Measurements from ENCODE around the gene TOM1. TPM values are rescaled to one million over a fixed set of nuclear protein-coding genes. Genes with fewer than 3 reads are reported as not detected.

TOM1 gene
- total RNA-seq, 1 donor from 2014 or later, result 29.6 TPM

DNA sequence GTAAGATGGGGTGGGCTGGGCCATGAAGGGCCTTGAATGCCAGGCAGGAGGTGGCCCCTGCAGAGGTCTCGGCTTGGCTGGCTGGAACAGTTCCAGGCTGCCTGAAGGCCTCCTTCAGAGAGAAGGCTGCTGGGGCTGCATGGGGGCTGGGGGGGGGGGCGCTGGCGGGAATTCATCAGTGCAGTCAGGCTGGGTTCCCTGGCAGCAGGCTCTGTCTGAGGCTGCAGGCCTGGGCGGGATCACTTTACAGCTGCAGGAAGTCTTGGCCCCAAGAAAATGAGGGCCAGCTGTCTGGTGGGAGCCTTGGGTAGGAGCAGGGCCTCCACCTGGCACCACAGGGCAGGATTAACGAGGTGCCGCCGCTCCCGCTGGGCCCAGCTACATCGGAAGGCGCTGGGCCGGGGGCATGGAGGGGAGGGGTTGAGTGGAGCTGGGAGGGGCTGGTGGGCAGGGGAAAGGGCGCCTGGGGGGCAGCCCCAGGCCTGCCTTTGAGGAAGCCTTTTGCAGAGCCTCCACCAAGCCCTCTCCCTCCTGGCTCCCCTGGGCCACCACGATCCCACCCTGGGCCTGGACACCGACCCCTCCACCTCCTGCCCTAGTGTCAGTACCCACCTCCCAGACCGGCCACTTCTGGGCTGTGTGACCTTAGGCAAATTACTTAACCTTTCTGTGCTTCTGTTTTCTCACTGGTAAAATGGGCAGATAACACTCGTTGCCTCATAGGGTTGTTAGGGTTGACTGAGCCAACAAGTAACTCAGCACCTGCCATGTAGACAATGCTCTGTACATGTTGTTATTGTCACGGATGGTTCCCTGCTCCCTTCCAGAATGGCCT lies 50.2 kb downstream of the TOM1 start:
- H3K27ac Mint-ChIP-seq (ENCODE audit: unreplicated experiment), result peak overlapping the region; percentile 26
- H3K79me2 ChIP-seq (ENCODE audit: insufficient read depth, low read length), result no peaks in the 10 kb centered on the region
- H3K27me3 Mint-ChIP-seq (ENCODE audit: low read depth, unreplicated experiment), result no peaks in the 10 kb centered on the region
- no peak overlapping the region for H3K4me3 Mint-ChIP-seq (ENCODE audit: unreplicated experiment)
- no peaks in the 10 kb centered on the region for H3K27me3 ChIP-seq (ENCODE audit: insufficient read depth, low read length)
- H4K20me1 ChIP-seq (ENCODE audit: insufficient read depth, low read length), result no peaks in the 10 kb centered on the region
- H3K9me3 ChIP-seq (ENCODE audit: insufficient read depth, low read depth, low read length), result no peaks in the 10 kb centered on the region
- DNase-seq (ENCODE audit: low read depth), result peak; percentile 14
- no peaks in the 10 kb centered on the region for H3K36me3 ChIP-seq (ENCODE audit: insufficient read depth, low read length)
- H3K4me3 ChIP-seq (ENCODE audit: insufficient read depth, low read depth, low read length), result no peak overlapping the region
- H3K4me1 ChIP-seq (ENCODE audit: insufficient read depth, low read length), result peaks cover 12% of the 10 kb centered on the region
- H3K36me3 Mint-ChIP-seq (ENCODE audit: low read depth, unreplicated experiment), result peaks cover 2% of the 10 kb centered on the region
- H3K27ac ChIP-seq (ENCODE audit: low read depth, low read length), result no peak overlapping the region
- H2AFZ ChIP-seq (ENCODE audit: low read depth, low read length), result peak overlapping the region; percentile 59
- peak overlapping the region; percentile 89 for H3K9ac ChIP-seq (ENCODE audit: low read length)
- no peaks in the 10 kb centered on the region for H3K9me3 Mint-ChIP-seq (ENCODE audit: unreplicated experiment)
- TF ChIP-seq, protein P1, sequence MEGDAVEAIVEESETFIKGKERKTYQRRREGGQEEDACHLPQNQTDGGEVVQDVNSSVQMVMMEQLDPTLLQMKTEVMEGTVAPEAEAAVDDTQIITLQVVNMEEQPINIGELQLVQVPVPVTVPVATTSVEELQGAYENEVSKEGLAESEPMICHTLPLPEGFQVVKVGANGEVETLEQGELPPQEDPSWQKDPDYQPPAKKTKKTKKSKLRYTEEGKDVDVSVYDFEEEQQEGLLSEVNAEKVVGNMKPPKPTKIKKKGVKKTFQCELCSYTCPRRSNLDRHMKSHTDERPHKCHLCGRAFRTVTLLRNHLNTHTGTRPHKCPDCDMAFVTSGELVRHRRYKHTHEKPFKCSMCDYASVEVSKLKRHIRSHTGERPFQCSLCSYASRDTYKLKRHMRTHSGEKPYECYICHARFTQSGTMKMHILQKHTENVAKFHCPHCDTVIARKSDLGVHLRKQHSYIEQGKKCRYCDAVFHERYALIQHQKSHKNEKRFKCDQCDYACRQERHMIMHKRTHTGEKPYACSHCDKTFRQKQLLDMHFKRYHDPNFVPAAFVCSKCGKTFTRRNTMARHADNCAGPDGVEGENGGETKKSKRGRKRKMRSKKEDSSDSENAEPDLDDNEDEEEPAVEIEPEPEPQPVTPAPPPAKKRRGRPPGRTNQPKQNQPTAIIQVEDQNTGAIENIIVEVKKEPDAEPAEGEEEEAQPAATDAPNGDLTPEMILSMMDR (IDR thresholded peaks at IDR 0.05; ENCODE audit: insufficient read depth, low read depth, low read length), result no peak
- TF ChIP-seq EZH2 (IDR thresholded peaks at IDR 0.05; ENCODE audit: insufficient read depth, low read length), result no peak
- no peak for FAIRE-seq
- peak overlapping the region; percentile 97 for H3K4me2 ChIP-seq (ENCODE audit: low read length)
- H3K4me1 Mint-ChIP-seq (ENCODE audit: low read depth, unreplicated experiment), result peaks cover 15% of the 10 kb centered on the region

DNA sequence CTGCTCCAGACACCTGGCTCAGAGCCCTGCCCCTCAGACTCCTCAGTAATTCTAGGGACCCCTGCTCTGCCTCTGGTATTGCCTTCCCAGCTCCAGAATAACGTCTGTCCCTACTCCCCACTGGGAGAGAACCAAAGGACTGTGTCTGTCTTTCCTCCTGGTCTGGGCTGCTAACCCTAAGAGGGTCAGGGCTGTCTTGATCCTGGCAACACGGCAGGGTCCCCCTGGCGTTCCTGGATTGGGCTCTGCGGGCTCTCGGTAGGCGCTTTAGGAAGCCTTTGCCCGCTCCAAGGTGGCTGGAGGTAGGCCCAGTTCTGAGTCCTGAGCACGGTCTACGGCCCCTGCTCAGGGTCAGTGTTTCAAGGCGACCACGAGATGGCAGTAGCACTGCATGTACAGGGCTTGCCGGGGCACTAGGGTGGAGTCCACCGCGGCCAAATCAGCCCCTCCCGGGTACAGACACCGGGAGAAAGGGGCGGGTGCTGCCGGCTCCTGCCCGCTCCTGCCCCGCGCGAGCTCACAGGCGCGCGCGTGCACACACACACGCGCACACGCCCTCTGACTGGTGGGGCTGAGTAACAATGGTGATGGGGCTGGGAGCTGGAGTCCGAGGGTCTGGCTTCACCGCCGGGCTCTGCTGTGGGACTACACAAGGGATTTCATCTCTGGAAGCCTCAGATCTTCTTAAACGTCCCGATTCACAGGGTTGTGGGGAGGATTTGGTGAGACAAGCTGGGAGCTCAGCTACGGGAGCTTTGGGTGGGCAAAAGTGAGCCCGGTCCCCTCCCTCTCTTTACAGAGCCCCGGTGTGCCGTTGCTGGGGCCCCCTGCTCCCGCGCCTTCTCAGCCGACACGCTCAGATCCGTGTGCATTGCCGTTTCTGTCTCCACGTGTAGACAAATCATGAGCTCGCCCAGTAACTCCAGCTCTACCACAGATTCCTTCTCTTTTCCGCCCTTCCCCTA lies 51.1 kb downstream of the TOM1 start:
- Mint-ChIP-seq H3K36me3 (ENCODE audit: low read depth, unreplicated experiment) (peaks cover 2% of the 10 kb centered on the region), H3K4me1 (ENCODE audit: low read depth, unreplicated experiment) (peaks cover 15% of the 10 kb centered on the region), H3K27me3 (ENCODE audit: low read depth, unreplicated experiment) (no peaks in the 10 kb centered on the region), H3K9me3 (ENCODE audit: unreplicated experiment) (no peaks in the 10 kb centered on the region), H3K4me3 (ENCODE audit: unreplicated experiment) (peak overlapping the region; percentile 81), H3K27ac (ENCODE audit: unreplicated experiment) (no peak overlapping the region)
- FAIRE-seq (peak; percentile 85), DNase-seq (ENCODE audit: low read depth) (peak; percentile 78)
- Histone ChIP-seq H4K20me1 (ENCODE audit: insufficient read depth, low read length) (no peaks in the 10 kb centered on the region), H2AFZ (ENCODE audit: low read depth, low read length) (peak overlapping the region; percentile 93), H3K27me3 (ENCODE audit: insufficient read depth, low read length) (no peaks in the 10 kb centered on the region), H3K4me2 (ENCODE audit: low read length) (peak overlapping the region; percentile 97), H3K4me3 (ENCODE audit: insufficient read depth, low read depth, low read length) (peak overlapping the region; percentile 69), H3K4me1 (ENCODE audit: insufficient read depth, low read length) (peaks cover 12% of the 10 kb centered on the region), H3K27ac (ENCODE audit: low read depth, low read length) (peak overlapping the region; percentile 27), H3K79me2 (ENCODE audit: insufficient read depth, low read length) (no peaks in the 10 kb centered on the region), H3K9ac (ENCODE audit: low read length) (peak overlapping the region; percentile 89), H3K9me3 (ENCODE audit: insufficient read depth, low read depth, low read length) (no peaks in the 10 kb centered on the region), H3K36me3 (ENCODE audit: insufficient read depth, low read length) (no peaks in the 10 kb centered on the region)
- TF ChIP-seq, protein P1 (IDR thresholded peaks at IDR 0.05; ENCODE audit: insufficient read depth, low read depth, low read length), result peak; percentile 70
- TF ChIP-seq EZH2 (IDR thresholded peaks at IDR 0.05; ENCODE audit: insufficient read depth, low read length), result no peak
